A375 (cell line): ENCODE results near the gene PCSK4. TPM values are rescaled to one million over a fixed set of nuclear protein-coding genes. Genes with fewer than 3 reads are reported as not detected.

Experiments used
- total RNA-seq: library from RNA; depleted of rRNA; stranded (reverse); fragments of >200 nt; shearing (Covaris generic); gene quantifications from 2 replicates; pipeline ENCODE4 v1.2.3, GENCODE V29; 2014; rRNA removed

The PCSK4 gene
- total RNA-seq: 0.98 and 1.6 TPM in 2 replicates

GRCh38 chr19:1490311-1491113, at the start of gene PCSK4:
TSS of gene PCSK4 (minus strand) at chr19:1490350. CDS start at chr19:1490346, 4 bp downstream.

GRCh38 chr19:1523412-1524286, 33.5 kb upstream of the PCSK4 start, which contains the start of gene PLK5:
TSS of gene PLK5 (plus strand) at chr19:1524077. CDS start at chr19:1526997, 2,920 bp downstream.

GRCh38 chr19:1512671-1513498, 22.7 kb upstream of the PCSK4 start, which contains the start of gene ADAMTSL5:
TSS of gene ADAMTSL5 (minus strand) at chr19:1513019. CDS start at chr19:1510943, 2,076 bp downstream.

GRCh38 chr19:1491114-1491848, 1.1 kb upstream of the PCSK4 start, which contains the start of gene REEP6:
TSS of gene REEP6 (plus strand) at chr19:1491181. CDS start at chr19:1491270, 89 bp downstream.

GRCh38 chr19:1478934-1479707, 11.0 kb downstream of the PCSK4 start, which contains the start of gene C19orf25:
TSS of gene C19orf25 (minus strand) at chr19:1479215. CDS start at chr19:1478903, 312 bp downstream.

GRCh38 chr19:1449467-1450442, 40.4 kb downstream of the PCSK4 start, which contains the start of gene APC2:
TSS of gene APC2 (plus strand) at chr19:1450121. CDS start at chr19:1453002, 2,881 bp downstream.

GRCh38 chr19:1438035-1438932, 51.9 kb downstream of the PCSK4 start, which contains the start of gene RPS15:
TSS of gene RPS15 (plus strand) at chr19:1438396. CDS start at chr19:1438426, 30 bp downstream.

Other genes with a start within 250 kb of the PCSK4 start
- 58.3 and 78.6 TPM in 2 replicates for gene ATP5F1D, start 248.6 kb downstream of the PCSK4 start, total RNA-seq
- gene MIDN, start 241.8 kb downstream of the PCSK4 start, total RNA-seq: 11.2 and 13.6 TPM in 2 replicates
- 180 and 209 TPM in 2 replicates for gene CIRBP, start 221.0 kb downstream of the PCSK4 start, total RNA-seq
- 50.3 and 76.0 TPM in 2 replicates for gene FAM174C, start 214.8 kb downstream of the PCSK4 start, total RNA-seq
- not detected in 2 replicates for gene EFNA2, start 204.5 kb downstream of the PCSK4 start, total RNA-seq
- 80.9 and 92.5 TPM in 2 replicates for gene NDUFS7, start 106.4 kb downstream of the PCSK4 start, total RNA-seq
- gene GAMT, start 88.8 kb downstream of the PCSK4 start, total RNA-seq: 47.7 and 51.0 TPM in 2 replicates
- gene DAZAP1, start 82.8 kb downstream of the PCSK4 start, total RNA-seq: 154 and 161 TPM in 2 replicates
- gene RPS15, start 52.0 kb downstream of the PCSK4 start, total RNA-seq: 1,695 and 1,967 TPM in 2 replicates
- gene APC2, start 40.2 kb downstream of the PCSK4 start, total RNA-seq: 0.45 and 1.1 TPM in 2 replicates
- 31.7 and 31.9 TPM in 2 replicates for gene C19orf25, start 11.1 kb downstream of the PCSK4 start, total RNA-seq
- 3.8 and 4.6 TPM in 2 replicates for gene REEP6, start 831 bp upstream of the PCSK4 start, total RNA-seq
- 2.3 and 3.8 TPM in 2 replicates for gene ADAMTSL5, start 22.7 kb upstream of the PCSK4 start, total RNA-seq
- not detected in 2 replicates for gene PLK5, start 33.7 kb upstream of the PCSK4 start, total RNA-seq
- gene MEX3D, start 78.0 kb upstream of the PCSK4 start, total RNA-seq: 19.7 and 20.0 TPM in 2 replicates
- gene MBD3, start 102.5 kb upstream of the PCSK4 start, total RNA-seq: 122 and 131 TPM in 2 replicates
- 119 and 125 TPM in 2 replicates for gene UQCR11, start 115.1 kb upstream of the PCSK4 start, total RNA-seq
- gene TCF3, start 162.3 kb upstream of the PCSK4 start, total RNA-seq: 52.3 and 56.0 TPM in 2 replicates